GM19043 (cell line): ENCODE measurements around the gene PPP4R2.
"Not testable (repeated sequence)": the region's sequence is repeated elsewhere in the genome, so short reads cannot be mapped to it uniquely, and the experiment has no call there.

Experiments
- ATAC-seq: cut with Tn5 transposase; IDR thresholded peaks from one replicate; pipeline ENCODE4 v1.9.1; 2021; ENCODE audit warnings: low read depth; ENCODE audit not compliant: unreplicated experiment

The PPP4R2 gene

GRCh38 chr3:73066243-73066642, 69.6 kb downstream of the PPP4R2 start:
- not testable (repeated sequence) for ATAC-seq

- no peak for ATAC-seq
Measured at GRCh38 chr3:73068419-73068818, 71.8 kb downstream of the PPP4R2 start.

GRCh38 chr3:73069187-73069586, 72.6 kb downstream of the PPP4R2 start:
- ATAC-seq: no peak

- ATAC-seq: no peak
Measured at GRCh38 chr3:73069775-73070444, 73.3 kb downstream of the PPP4R2 start.

DNA sequence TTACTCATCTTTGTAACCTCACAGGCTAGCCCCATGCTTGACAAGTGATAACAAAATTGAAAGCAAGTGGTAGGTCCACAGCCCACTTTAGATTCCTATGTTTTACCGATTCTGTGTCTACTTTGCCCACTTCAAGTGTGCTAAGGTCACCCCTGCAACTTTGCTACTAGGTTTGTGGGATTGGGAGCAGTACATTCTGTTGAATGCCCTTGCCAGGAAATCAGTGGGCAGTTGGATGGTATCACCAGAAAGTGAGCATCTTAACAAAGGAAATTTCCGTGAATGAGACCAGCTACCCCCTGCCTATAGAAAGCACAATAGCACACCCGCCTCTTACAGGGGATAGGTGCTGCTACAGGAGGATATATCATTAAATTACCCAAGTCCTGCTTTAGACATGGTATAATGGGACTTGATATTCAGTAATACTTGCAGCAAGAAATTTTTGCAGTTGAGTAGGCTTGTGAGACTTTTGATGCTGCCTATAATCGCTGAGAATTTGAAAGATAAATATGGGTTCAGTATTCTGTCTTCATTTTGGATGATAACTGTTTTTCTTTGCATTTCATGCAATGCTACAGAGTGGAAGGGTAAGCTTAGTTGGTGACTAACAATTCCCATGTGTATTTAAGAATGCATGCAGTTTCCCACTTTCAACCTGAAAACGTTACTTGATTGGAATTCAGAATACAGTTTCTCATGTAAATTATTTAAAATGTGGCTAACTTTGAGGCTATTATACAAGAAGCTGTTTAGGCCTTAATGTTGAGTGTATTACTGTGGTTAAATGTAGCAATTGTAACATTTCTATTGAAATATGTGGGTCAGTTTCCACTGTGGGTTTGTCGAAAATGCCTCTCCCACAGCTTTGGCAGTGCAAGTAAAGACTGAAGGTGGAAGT, 74.3 kb downstream of the PPP4R2 start:
- ATAC-seq: no peak

DNA sequence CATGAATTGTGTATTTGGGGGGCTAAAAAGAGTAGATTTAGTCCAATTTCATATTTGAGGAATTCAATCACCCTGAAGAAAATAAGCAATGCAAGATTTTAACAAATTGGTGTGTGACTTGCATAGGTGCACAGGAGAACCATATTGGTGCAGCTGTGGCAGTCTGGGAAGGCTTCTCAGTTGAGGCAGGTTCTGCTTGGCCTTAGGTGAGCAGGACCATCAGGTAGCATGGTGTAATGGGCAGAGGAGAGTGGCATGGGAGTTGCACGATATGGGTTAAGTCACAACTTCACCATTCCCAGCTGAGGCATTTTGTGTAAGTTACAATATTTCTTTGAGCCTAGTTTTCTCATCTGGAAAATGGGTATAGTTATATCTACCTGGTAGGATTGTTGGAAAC, 75.3 kb downstream of the PPP4R2 start:
- no peak for ATAC-seq

GRCh38 chr3:73072634-73073033, 76.0 kb downstream of the PPP4R2 start:
- no peak for ATAC-seq

- ATAC-seq: no peak
Measured at GRCh38 chr3:73073091-73073707, 76.6 kb downstream of the PPP4R2 start.

DNA sequence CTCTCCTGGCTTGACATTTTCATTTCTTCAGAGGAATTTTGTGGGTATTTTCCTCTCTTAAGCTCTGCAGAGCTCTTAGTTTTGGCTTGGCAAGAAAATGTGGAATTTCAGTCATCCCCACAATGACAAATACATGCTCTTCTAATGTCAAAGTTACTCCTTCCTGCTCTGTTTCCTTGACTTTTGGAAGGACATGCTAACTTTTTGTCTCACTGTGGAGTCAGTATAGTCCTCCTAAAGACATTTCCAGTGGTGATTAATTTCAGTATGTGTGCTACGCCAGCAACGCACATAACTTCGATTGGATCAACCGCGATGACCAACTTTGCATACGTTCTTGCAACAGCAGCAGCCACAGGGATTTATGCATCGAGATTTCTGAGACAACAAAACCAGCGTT, 78.2 kb downstream of the PPP4R2 start:
- no peak for ATAC-seq

- ATAC-seq: no peak
Measured at GRCh38 chr3:73080216-73080966, 83.8 kb downstream of the PPP4R2 start.

DNA sequence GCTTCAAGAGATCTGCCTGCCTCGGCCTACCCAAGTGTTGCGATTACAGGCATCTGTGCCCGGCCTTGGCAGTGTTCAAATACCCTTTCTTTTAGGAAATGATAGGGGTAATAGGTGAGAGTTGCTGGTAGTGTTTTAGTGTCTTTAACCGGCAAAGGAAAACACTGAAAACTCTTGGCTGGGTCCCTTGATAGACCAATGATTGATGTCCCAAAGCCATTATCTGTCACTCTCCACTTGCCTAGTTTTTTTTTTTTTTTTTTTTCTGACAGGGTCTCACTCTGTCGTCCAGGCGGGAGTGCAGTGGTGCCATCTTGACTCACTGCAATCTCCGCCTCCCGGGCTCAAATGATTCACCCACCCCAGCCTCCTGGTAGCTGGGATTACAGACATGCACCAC, 84.5 kb downstream of the PPP4R2 start:
- ATAC-seq: no peak

- no peak for ATAC-seq
Measured at GRCh38 chr3:73084170-73084569, 87.6 kb downstream of the PPP4R2 start.

- ATAC-seq: no peak
Measured at GRCh38 chr3:73086071-73086494, 89.5 kb downstream of the PPP4R2 start.

DNA sequence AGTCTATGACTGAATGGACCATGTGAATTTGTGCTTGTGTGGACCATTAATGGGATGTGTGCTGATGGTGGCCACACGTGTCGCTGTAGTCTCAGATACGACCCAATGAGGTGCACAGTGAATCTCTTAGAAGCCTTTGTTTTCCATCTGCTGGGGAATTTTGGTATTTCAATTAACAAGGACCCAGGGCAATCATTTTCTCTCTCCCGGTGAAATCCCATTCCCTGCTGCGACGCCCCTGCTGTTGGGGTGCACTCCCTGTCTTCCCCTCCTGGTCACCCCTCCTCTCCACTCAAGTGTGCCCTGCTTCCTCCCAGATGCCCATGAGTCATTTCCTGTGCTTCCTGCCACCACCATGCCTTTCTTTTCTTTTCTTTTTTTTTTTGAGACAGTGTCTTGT, 97.5 kb downstream of the PPP4R2 start:
- no peak for ATAC-seq

- ATAC-seq: no peak
Measured at GRCh38 chr3:73094951-73095350, 98.3 kb downstream of the PPP4R2 start.

- no peak for ATAC-seq
Measured at GRCh38 chr3:73096169-73096568, 99.6 kb downstream of the PPP4R2 start.

DNA sequence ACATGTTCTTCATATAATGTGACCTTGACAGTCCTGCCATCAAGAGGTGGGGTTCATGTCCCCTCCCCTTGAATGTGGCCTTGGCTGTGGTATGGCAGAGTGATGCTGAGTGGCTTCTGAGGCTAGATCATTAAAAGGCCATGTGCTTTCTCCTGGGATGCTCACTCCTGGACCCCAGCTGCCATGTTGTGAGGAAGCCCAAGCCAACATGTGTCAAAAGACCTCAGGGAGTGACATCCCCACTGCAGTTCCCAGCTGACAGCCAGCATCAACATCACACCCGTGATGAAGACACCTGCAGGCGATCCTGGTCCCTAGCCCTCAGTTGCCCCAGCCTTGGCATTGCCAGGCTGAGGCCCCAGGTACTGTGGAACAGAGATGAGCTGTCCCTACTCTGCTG, 101.4 kb downstream of the PPP4R2 start:
- no peak for ATAC-seq

- no peak for ATAC-seq
Measured at GRCh38 chr3:73098873-73099272, 102.3 kb downstream of the PPP4R2 start.

DNA sequence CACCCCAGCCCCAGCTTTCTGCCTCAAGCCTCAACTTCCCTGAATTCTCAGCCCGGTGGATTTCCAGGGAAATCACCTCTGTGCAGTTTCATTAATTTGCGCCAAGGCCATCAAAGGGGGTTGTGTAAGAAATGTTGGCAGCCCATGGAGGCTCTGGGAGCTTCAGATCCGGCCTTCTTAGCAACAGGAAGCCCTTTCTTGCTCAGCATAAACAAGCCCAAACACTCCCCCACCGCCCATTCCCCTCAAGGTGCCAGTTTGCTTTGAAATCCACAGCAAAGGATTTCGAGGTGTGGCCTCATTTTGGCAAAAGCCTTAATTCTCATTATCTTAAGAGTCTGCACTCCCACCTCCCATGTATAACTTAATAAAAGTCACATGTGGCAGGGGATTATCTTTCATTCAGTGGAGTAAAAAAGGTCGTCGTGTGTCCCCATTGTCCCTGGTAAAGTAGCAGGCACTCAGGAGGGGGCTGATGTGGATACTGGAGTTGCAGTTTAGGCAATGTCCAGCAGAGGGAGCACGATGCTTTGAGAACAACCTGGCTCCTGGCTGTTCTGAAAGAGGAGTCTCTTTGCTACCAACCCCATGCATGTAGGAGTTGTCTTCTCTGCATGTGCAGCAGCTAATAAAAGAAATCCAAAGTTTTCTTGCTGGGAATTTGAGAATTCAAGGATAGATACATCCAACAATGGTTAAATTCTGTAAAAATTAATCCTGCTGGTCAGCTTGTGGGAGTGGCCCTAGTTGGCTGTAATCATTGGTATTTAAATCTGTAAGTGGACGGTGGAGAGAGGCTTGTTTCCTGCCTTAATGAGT, 104.3 kb downstream of the PPP4R2 start:
- ATAC-seq: peak; percentile 75

DNA sequence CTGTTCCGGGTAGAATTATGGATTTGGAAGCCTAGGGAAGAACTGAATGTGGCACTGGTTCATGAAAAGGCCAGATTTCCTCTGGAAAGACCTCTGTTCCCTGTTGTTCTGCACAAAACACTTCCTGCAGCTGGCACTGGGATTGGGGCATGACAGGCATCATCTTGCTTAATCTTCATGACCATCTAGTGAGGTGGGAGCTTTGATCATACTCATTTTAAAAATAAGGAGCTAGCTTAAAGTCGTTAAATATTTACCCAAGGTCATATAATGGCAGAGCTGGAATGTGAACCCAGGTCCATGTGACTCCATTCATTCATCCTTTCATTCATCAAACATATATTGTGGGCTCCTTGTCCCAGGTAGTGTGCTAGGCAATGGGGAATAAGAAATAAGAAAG, 105.3 kb downstream of the PPP4R2 start:
- no peak for ATAC-seq
